ENCODE results near the gene PACSIN1.
A peak's percentile ranks its signal among the peaks of the same experiment; 100 is the strongest.

Gene PACSIN1

DNA sequence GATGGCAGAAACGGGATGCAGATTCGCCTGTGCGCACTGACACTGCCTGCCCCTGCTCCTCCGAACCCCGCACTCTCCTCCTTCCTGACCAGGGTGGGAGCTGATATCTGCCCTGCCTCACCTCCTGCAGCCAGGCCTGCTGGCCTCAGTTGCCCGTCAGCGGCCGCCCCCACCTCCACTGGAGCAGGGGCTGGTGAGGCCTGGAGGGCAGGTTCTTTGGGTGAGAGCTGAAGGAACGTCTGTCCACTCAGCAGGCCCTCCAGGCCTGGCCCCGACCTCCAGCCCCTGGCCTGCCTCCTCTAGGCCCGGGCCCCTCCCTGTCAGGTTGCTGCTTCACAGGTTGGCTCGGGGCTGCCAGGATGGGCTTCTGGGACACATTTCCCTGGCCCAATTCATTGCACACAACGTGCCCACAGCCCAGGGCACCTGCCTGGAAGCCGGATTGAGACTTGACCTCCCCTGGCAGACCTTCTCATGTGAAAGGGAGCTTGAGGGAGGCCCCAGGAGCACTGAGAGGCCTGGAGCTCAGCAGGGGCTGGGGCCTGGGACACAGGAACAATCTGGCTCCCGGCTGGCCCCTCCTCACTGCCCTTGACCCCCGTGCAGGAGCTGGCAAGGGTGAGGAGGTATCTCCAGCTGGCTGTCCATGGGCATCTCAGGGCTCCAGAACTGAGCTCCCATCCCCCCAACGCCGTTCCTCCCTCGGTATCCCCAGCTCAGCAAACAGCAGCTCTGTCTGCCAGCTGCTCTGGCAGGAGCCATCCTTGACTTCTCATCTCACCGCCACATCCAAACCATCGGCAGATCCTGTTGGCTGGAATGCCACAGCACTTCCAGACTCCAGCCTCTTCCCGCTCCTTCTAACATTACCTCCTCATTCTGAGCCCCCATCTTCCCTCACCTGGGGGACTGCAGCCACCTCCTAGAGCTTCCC, 50.8 kb downstream of the PACSIN1 start:
- DNase-seq = no peak

DNA sequence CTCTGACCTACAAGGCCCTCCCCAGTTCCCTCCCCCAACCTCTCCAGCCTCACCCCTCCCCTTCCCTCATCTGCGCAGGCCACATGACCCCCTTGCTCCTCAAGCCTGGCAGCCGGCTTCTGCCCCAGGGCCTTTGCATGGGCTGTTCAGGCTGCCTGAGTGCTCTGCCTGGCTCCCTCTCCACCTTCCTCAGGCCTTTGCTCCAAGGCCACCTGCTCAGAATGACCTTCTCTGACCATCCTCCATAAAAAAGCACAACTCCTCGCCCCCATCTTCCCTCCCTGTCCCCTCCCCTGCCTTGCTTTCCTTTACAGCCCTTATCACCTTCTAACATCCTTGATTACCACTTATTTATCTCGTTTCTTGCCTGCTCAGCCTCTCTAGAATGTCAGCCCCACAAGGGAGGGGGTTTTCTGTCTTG, 51.6 kb downstream of the PACSIN1 start:
- no peak for DNase-seq

DNA sequence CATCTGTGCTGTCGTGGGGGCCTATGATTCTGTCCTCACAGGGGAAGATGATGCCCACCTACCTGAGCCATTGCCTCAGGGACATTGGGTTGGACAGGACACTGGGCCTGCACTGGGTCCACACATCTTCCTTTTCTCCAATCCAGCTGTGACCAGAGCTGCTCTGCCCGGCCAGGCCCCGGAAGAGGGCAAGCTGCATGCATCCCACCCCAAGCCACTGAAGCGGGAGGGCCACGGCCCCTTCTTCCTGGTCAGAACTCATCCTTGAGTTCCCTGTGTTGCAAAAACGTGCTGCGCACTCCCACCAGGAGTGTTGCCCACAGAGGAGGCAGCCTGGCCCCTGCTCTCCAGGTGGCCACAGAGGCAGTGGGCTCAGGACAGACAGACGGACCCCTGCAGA, 52.1 kb downstream of the PACSIN1 start:
- DNase-seq = no peak

- no peak for DNase-seq
Observed at GRCh38 chr6:34518669-34519365, 52.9 kb downstream of the PACSIN1 start.

DNA sequence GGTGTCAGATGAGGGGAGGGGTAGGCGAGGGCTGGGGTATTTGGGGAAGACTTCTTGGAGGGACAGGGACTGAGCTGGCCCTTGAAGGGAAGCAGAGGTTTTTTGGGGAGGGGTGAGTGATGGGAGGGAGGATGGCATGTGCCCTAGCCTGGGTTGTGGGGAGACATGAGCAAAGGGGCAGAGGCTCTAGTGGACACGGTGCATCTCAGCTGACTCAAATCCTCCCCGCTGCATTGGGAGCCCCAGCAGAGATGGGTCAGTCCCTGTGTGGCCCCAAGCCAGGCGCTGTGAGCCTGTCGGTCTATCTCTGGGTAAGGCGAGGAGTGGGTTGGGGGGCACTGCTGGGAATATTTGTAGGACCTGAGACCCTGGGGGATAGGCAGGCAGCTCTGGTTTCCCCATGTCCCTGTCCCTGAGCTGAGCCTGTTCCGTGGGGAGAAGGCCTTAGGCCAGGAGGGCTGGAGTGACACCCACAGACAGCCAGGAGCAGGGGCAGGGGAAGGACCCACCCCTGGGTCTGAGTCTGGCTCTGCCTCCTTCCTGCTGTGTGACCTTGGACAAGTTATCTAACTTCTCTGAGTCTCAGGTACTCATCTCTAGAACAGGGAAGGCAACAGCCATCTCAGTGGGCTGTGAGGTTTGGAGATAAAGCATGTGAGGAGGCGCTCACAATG, 54.2 kb downstream of the PACSIN1 start:
- DNase-seq = no peak

GRCh38 chr6:34520645-34521462, 55.0 kb downstream of the PACSIN1 start:
- DNase-seq = no peak

DNA sequence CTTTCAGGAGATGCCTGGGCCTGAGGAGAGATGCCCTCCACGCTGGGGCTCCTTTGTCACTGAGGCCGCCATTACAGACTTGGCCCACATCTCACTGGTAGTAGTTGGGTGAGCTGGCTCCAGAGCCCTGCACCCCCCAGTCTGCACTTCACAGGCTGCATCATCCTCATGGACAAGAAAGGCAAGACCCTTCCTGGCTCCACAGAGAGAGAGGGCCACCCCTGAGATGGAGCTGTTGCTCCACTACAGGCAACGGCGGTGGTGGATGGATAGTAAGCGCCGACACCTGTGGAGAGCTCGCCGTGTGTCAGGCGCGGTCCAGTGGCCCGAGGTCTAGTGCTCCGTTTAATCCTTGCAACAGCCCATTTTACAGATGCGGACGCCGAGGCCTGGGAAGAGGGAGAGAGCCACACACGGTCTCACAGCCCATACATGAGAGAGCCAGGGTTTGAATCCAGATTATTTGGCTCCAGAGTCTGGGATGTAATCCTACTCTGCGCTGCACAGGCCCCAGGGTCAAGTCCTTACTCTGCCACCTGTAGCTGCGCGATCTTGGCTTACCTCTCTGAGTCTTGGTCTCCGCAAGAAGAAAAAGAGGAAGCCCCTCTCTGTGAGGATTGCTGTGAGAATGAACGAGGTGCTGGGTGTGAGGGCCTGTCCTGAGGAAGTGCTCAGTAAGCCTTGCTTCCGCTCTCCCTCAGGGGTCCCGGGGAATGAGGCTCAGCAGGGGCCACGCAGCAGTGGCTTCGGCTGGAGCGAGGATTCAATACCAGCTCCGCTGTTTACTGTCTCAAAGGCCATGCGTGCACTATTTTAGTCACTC, 55.8 kb downstream of the PACSIN1 start:
- no peak for DNase-seq

DNA sequence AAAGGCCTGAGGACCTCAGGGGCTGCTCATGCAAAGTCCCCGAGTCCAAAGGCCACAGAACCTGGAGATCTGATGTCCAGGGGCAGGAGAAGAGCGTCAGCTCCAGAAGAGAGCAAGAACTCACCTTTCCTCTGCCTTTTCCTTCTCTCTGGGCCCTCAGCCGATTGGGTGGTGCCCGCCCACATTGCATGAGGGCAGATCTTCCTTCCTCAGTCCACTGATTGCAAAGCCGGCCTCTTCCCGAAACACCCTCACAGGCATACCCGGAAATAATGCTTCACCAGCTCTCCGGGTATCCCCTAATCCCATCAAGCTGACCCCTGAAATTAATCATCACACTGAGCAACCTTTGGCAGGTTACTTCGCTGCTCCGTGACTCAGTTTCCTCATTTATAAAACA, 56.9 kb downstream of the PACSIN1 start:
- no peak for DNase-seq

- no peak for DNase-seq
Observed at GRCh38 chr6:34523441-34524206, 57.7 kb downstream of the PACSIN1 start.

- no peak for DNase-seq
Observed at GRCh38 chr6:34524499-34524898, 58.6 kb downstream of the PACSIN1 start.

DNA sequence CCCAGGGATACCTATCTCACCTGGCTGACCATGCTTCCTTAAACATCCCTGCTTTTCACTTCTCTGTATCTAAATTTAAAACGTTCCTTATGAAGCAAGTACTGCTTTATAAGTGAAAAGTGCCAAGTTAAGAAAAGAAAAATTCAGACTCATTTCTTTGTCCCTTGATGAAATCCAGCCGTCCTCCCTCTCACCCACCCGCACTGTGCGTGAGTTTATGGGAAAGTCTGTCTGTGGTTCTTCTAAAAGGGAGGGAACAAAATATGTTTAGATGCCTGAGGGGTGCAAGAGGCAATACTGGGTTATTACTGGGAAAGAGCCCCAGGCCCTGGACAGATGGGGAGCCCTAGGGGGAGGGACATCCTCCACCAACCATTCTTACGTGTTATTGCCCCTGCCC, 59.1 kb downstream of the PACSIN1 start:
- DNase-seq = no peak

GRCh38 chr6:34525431-34526175, 59.7 kb downstream of the PACSIN1 start:
- no peak for DNase-seq

- DNase-seq = no peak
Observed at GRCh38 chr6:34526241-34526972, 60.5 kb downstream of the PACSIN1 start.

- DNase-seq = peak; percentile 95
Observed at GRCh38 chr6:34526992-34527728, 61.3 kb downstream of the PACSIN1 start.

DNA sequence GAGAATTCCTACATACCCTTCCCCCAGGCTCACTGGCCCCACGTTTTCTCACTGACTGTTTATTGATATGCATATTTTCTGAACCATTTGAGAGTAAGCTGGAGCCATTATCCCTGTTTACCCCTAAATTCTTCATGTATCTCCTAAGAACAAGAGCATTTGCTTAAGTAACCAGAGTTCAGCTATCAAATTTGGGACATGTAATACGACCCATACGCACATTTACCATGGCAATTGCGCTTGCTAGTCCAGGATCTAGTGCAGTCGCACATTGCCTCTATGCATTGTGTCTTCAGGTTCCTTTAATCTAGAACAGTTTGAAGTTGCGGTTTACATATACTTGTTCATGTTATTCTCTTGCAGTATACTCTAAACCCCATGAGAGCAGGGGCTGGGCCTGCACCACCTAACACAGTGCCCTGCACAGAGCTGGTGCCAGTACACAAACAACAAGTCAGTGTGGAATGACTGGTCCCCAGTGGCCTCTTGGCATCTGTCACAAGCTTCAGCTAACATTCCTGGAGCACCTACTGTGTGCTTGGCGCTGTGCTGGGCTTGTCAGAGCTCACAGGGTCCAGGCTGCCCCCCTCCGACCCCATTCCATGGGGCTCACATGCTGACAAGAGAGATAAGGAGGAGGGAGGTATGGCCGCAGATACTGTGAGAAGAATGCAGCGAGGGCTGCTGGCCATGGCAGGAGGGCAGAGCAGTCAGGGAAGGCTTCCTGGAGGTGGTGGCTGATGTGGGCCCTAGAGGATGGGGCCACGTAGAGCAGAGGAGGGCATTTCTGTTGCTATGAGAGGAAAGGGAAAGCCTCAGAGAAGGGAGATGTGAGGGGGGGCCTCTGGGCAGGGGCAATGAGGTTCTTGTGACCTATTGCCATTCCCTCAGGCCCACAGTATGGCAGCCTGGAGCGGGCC, 62.1 kb downstream of the PACSIN1 start:
- no peak for DNase-seq

DNA sequence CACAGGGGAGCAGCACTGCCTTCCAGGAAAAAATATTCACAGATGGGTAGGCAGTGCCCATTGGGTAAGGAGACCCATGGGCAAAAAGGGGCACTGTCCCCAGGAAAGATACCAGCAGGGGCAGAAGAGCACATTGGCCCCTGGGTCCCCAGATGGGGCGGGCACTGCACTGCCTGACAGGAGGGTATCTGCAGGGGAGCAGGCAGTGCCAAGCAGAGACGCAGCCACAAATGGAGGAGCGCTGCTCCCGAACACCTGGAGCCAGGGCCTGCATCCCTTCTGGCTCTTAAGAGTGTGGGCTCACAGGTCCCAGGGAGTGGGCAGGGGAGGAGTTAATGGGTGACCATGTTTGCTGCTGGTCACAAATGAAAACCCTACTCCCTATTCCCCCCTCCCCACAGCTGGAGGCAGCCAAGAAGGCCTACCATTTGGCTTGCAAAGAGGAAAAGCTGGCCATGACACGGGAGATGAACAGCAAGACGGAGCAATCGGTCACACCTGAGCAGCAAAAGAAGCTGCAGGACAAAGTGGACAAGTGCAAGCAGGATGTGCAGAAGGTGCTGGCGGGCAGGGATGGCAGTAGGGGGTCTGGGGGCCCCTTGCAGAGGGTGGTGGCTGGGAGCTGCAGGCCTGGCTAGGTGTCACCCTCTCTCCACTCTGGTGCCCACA, 63.3 kb downstream of the PACSIN1 start:
- no peak for DNase-seq
